HepG2 (cell line): ENCODE measurements around the gene PITHD1. TPM values are rescaled to one million over a fixed set of nuclear protein-coding genes. Genes with fewer than 3 reads are reported as not detected.
A peak's percentile ranks its signal among the peaks of the same experiment; 100 is the strongest.

Experiments used
- ASH2L ChIP-seq: fragments of 300-600, 200-600 bp; sonication (generic); IDR thresholded peaks from 2 replicates; pipeline ENCODE4 v1.7.0; 2017; ENCODE audit warnings: low read depth, mild to moderate bottlenecking, moderate library complexity, mixed read lengths, low read length; ENCODE audit not compliant: insufficient read length
- FOSL1 ChIP-seq: sonication (generic); formaldehyde crosslinking; IDR thresholded peaks from 2 replicates; pipeline ENCODE4 v1.9.0; 2021; ENCODE audit warnings: missing genetic modification reagents, borderline replicate concordance
- FOXJ3 ChIP-seq: sonication (generic); formaldehyde crosslinking; IDR thresholded peaks from 2 replicates; pipeline ENCODE4 v1.4.0; 2020; ENCODE audit warnings: missing genetic modification reagents, mild to moderate bottlenecking, borderline replicate concordance
- HNRNPLL ChIP-seq: fragments of 200-400 bp; formaldehyde crosslinking; IDR thresholded peaks from 2 replicates; pipeline ENCODE4 v1.6.1; 2017; ENCODE audit warnings: mild to moderate bottlenecking, low read depth, low read length; ENCODE audit not compliant: poor library complexity, severe bottlenecking
- IKZF1 ChIP-seq: fragments of 450-650 bp; IDR thresholded peaks from 2 replicates; pipeline ENCODE4 v1.7.1; 2016
- MTF2 ChIP-seq: sonication (generic); formaldehyde crosslinking; IDR thresholded peaks from 2 replicates; pipeline ENCODE4 v1.5.0; 2020; ENCODE audit warnings: missing genetic modification reagents, borderline replicate concordance
- PITX1 ChIP-seq: sonication (generic); formaldehyde crosslinking; IDR thresholded peaks from 2 replicates; pipeline ENCODE4 v1.5.1; 2020; ENCODE audit warnings: mild to moderate bottlenecking, missing genetic modification reagents
- RFX1 ChIP-seq: fragments of 450-650 bp; IDR thresholded peaks from 2 replicates; pipeline ENCODE4 v1.6.1; 2017
- ZBTB42 ChIP-seq: sonication (generic); formaldehyde crosslinking; IDR thresholded peaks from 2 replicates; pipeline ENCODE4 v1.5.0; 2020; ENCODE audit warnings: mild to moderate bottlenecking, missing genetic modification reagents
- ZFP36L2 ChIP-seq: sonication (generic); formaldehyde crosslinking; IDR thresholded peaks from 2 replicates; pipeline ENCODE4 v1.4.0; 2020; ENCODE audit warnings: missing genetic modification reagents
- ZNF10 ChIP-seq: sonication (generic); formaldehyde crosslinking; IDR thresholded peaks from 2 replicates; pipeline ENCODE4 v1.4.0; 2020; ENCODE audit warnings: mild to moderate bottlenecking, low read depth, missing genetic modification reagents, borderline replicate concordance
- ZNF569 ChIP-seq: sonication (generic); formaldehyde crosslinking; IDR thresholded peaks from 2 replicates; pipeline ENCODE4 v1.5.0; 2020; ENCODE audit warnings: mild to moderate bottlenecking, missing genetic modification reagents, moderate library complexity, borderline replicate concordance
- ZNF570 ChIP-seq: sonication (generic); formaldehyde crosslinking; IDR thresholded peaks from 2 replicates; pipeline ENCODE4 v1.4.0; 2020; ENCODE audit warnings: mild to moderate bottlenecking, missing genetic modification reagents, borderline replicate concordance
- polyA plus RNA-seq, 8 experiments: library from polyadenylated mRNA; depleted of rRNA in 3 of 8; stranded (reverse) in 7 of 8; unstranded in 1 of 8; fragments of >200 nt; fragmentation: Illumina TruSeq in 4 of 8; extraction: Trizol in 4 of 8; gene quantifications; 2 replicates each; pipeline versions ENCODE4 v1.2.1 to v1.2.3, GENCODE V29; 2011 to 2016; ENCODE audit warnings: low read depth in 4 of 8, missing spikeins in 1 of 8, mixed read lengths in 1 of 8; ENCODE audit not compliant: insufficient read depth in 1 of 8
- total RNA-seq, 5 experiments: library from RNA; depleted of rRNA; stranded (reverse); fragments of >200 nt; fragmentation: Illumina TruSeq; extraction: Trizol; gene quantifications; 2 replicates each; pipeline ENCODE4 v1.2.3, GENCODE V29; 2016; ENCODE audit warnings: low read depth in 1 of 5
- TF ChIP-seq, protein P1 (sequence below): sonication (generic); formaldehyde crosslinking; IDR thresholded peaks from 2 replicates; pipeline ENCODE4 v1.5.0; 2020; ENCODE audit warnings: mild to moderate bottlenecking, missing genetic modification reagents
- TF ChIP-seq, protein P2 (sequence below): sonication (generic); formaldehyde crosslinking; IDR thresholded peaks from 2 replicates; pipeline ENCODE4 v1.4.0; 2020; ENCODE audit warnings: missing genetic modification reagents
- TF ChIP-seq, protein P3 (sequence below): sonication (generic); formaldehyde crosslinking; IDR thresholded peaks from 2 replicates; pipeline ENCODE4 v1.5.1; 2020; ENCODE audit warnings: mild to moderate bottlenecking, missing genetic modification reagents, moderate library complexity
- TF ChIP-seq, protein P4 (sequence below): IDR thresholded peaks from 2 replicates; pipeline ENCODE4 v1.6.1; 2016; ENCODE audit warnings: missing genetic modification reagents, missing compliant biosample characterization
- TF ChIP-seq, protein P5 (sequence below): sonication (generic); formaldehyde crosslinking; IDR thresholded peaks from 2 replicates; pipeline ENCODE4; 2020; ENCODE audit warnings: missing genetic modification reagents, mild to moderate bottlenecking, borderline replicate concordance

Gene PITHD1
- total and polyA plus RNA-seq, 2 of the 13 experiments (the other 11 are each of a cell fraction or from before 2014, with no cell fraction given), result 28.0 to 37.3 TPM

DNA sequence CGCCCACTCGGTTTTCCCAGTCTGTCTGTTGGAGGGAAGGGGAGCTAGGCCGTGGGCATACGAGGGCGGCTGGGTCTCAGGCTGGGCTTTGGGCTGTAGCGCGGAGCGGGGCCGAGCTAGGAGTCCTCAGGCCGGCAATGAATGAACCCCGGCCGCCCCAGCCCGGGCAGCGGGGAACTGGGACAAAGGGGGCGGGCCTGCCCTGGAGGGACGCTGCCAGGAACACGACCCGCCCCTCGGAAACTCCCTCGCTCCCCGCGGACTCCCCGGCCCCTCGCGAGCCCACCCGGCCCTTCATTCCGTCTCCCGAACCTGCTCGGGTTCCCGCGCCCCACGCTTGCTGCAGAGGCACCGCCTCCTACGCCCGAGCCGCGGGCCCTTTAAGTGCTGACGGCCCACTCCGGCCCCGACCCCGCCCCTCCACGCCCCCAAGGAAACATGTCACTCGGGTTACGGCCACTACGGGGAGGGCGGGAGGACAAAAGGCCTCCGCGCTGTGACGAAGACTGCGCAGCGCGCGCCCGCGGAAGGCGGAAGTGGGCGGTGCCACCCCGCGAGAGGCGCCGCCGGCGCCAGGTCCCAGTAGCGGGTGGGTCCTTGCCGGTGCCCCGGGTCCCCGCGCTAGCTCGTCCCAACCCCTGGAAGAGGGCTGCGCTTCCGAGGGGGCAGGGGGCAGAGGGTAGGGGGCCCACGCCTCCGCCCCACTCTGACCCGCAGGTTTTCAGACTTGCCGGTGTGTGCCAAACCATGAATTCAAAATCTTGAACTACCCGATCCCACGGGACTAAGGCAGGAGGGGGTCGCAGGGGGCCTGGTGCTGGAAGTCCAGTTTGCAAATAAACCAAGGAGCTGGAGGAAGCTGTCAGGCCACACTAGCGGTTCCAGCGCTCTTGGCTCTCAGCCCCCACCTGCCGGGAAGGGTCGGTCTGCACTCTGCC is 22.5 kb downstream of the PITHD1 start, which contains the start of gene GALE (continued):
- TF ChIP-seq, protein P1, sequence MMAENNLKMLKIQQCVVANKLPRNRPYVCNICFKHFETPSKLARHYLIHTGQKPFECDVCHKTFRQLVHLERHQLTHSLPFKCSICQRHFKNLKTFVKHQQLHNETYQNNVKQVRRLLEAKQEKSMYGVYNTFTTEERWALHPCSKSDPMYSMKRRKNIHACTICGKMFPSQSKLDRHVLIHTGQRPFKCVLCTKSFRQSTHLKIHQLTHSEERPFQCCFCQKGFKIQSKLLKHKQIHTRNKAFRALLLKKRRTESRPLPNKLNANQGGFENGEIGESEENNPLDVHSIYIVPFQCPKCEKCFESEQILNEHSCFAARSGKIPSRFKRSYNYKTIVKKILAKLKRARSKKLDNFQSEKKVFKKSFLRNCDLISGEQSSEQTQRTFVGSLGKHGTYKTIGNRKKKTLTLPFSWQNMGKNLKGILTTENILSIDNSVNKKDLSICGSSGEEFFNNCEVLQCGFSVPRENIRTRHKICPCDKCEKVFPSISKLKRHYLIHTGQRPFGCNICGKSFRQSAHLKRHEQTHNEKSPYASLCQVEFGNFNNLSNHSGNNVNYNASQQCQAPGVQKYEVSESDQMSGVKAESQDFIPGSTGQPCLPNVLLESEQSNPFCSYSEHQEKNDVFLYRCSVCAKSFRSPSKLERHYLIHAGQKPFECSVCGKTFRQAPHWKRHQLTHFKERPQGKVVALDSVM (CRISPR knock-in tag), result peak; percentile 34; the same call in 1 of the 2 replicates
- TF ChIP-seq IKZF1, result no peak
- TF ChIP-seq, protein P2, sequence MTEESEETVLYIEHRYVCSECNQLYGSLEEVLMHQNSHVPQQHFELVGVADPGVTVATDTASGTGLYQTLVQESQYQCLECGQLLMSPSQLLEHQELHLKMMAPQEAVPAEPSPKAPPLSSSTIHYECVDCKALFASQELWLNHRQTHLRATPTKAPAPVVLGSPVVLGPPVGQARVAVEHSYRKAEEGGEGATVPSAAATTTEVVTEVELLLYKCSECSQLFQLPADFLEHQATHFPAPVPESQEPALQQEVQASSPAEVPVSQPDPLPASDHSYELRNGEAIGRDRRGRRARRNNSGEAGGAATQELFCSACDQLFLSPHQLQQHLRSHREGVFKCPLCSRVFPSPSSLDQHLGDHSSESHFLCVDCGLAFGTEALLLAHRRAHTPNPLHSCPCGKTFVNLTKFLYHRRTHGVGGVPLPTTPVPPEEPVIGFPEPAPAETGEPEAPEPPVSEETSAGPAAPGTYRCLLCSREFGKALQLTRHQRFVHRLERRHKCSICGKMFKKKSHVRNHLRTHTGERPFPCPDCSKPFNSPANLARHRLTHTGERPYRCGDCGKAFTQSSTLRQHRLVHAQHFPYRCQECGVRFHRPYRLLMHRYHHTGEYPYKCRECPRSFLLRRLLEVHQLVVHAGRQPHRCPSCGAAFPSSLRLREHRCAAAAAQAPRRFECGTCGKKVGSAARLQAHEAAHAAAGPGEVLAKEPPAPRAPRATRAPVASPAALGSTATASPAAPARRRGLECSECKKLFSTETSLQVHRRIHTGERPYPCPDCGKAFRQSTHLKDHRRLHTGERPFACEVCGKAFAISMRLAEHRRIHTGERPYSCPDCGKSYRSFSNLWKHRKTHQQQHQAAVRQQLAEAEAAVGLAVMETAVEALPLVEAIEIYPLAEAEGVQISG, result peak; percentile 51; the same call in 1 of the 2 replicates
- TF ChIP-seq ASH2L, result peak; percentile 14
- TF ChIP-seq, protein P3, sequence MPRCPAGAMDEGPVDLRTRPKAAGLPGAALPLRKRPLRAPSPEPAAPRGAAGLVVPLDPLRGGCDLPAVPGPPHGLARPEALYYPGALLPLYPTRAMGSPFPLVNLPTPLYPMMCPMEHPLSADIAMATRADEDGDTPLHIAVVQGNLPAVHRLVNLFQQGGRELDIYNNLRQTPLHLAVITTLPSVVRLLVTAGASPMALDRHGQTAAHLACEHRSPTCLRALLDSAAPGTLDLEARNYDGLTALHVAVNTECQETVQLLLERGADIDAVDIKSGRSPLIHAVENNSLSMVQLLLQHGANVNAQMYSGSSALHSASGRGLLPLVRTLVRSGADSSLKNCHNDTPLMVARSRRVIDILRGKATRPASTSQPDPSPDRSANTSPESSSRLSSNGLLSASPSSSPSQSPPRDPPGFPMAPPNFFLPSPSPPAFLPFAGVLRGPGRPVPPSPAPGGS (CRISPR knock-in tag), result no peak
- TF ChIP-seq ZNF10 (CRISPR knock-in tag), result no peak
- TF ChIP-seq HNRNPLL, result peak; percentile 97
- TF ChIP-seq ZNF570 (CRISPR knock-in tag), result no peak
- TF ChIP-seq, protein P4, sequence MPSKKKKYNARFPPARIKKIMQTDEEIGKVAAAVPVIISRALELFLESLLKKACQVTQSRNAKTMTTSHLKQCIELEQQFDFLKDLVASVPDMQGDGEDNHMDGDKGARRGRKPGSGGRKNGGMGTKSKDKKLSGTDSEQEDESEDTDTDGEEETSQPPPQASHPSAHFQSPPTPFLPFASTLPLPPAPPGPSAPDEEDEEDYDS, result peak; percentile 98
- no peak for TF ChIP-seq FOSL1
- TF ChIP-seq, protein P5, sequence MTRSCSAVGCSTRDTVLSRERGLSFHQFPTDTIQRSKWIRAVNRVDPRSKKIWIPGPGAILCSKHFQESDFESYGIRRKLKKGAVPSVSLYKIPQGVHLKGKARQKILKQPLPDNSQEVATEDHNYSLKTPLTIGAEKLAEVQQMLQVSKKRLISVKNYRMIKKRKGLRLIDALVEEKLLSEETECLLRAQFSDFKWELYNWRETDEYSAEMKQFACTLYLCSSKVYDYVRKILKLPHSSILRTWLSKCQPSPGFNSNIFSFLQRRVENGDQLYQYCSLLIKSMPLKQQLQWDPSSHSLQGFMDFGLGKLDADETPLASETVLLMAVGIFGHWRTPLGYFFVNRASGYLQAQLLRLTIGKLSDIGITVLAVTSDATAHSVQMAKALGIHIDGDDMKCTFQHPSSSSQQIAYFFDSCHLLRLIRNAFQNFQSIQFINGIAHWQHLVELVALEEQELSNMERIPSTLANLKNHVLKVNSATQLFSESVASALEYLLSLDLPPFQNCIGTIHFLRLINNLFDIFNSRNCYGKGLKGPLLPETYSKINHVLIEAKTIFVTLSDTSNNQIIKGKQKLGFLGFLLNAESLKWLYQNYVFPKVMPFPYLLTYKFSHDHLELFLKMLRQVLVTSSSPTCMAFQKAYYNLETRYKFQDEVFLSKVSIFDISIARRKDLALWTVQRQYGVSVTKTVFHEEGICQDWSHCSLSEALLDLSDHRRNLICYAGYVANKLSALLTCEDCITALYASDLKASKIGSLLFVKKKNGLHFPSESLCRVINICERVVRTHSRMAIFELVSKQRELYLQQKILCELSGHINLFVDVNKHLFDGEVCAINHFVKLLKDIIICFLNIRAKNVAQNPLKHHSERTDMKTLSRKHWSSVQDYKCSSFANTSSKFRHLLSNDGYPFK (CRISPR knock-in tag), result peak; percentile 3; the same call in 1 of the 2 replicates
- TF ChIP-seq MTF2, result no peak
- no peak for TF ChIP-seq FOXJ3
- TF ChIP-seq RFX1, result no peak
- TF ChIP-seq ZBTB42 (CRISPR knock-in tag), result no peak
- no peak; the same call in 1 of the 2 replicates for TF ChIP-seq ZNF569 (CRISPR knock-in tag)
- TF ChIP-seq PITX1, result peak; percentile 32; the same call in 1 of the 2 replicates
- no peak for TF ChIP-seq ZFP36L2 (CRISPR knock-in tag)
